GM18868 (cell line): ENCODE results near the gene LPP.

Experiments
- ATAC-seq: cut with Tn5 transposase; IDR thresholded peaks from one replicate; pipeline ENCODE4 v1.9.1; 2021; ENCODE audit warnings: mild to moderate bottlenecking, moderate library complexity; ENCODE audit not compliant: unreplicated experiment

The LPP gene

GRCh38 chr3:188168648-188169047 lies 14.7 kb downstream of the LPP start:
- ATAC-seq: no peak

- ATAC-seq: no peak
Measured at GRCh38 chr3:188169830-188170455, 16.0 kb downstream of the LPP start.

- no peak for ATAC-seq
Measured at GRCh38 chr3:188170461-188171459, 16.8 kb downstream of the LPP start.

GRCh38 chr3:188171682-188172467 lies 17.9 kb downstream of the LPP start:
- no peak for ATAC-seq

DNA sequence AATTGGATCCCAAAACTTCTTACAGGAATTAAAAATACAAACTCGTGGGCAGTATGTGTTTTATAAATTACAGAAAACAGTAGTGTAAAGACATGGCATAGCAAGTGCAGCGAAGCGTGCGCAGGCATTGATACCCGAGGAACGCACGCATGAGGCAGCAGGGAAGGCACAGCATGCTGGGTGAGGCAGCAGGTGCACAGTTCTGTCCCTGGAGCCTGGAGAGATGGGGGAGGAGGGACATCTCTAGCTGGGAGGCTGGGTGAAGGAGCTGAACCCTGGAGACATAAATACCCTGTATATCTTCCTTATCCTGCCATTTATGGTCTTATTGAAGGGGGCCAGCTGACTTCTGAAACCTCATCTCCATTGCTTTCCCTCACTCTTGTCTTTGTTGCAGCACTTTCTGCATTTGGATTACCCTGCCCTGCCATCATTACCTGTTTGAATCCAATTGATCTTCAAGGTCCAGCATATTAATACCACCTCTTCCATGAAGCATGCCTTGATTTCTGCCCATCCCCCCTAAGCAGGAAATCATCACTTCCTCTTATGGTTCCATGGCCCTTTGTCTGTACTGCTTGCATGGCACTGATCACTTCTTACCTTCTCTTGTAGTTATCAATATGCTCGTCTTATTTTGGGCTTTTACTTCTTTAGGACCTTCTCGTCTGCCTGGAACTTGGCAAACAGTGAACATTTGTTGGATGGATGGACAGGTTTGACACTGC lies 20.5 kb downstream of the LPP start:
- no peak for ATAC-seq

- no peak for ATAC-seq
Measured at GRCh38 chr3:188176476-188176875, 22.5 kb downstream of the LPP start.

DNA sequence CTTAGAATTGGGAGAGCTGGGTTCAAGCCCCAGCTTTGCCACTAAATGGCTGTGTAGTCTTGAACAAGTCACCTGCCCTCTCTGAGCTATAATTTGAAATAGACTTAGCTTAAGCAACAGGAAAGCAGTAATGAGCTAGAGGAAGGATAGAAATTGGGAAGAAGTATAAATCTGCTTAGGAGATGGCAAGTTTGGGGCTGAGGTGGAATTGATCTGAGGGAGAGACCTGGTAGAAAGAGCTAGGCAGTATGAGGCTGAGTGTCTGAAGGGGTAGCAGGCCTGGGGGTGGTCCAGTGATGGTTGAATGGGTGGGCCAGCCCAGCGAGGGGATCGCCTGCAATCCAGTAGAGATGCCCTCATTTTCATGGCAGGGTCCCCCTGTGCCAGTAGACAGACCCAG lies 22.9 kb downstream of the LPP start:
- no peak for ATAC-seq

GRCh38 chr3:188177721-188178120 lies 23.8 kb downstream of the LPP start:
- no peak for ATAC-seq

- ATAC-seq: no peak
Measured at GRCh38 chr3:188178293-188178936, 24.5 kb downstream of the LPP start.

DNA sequence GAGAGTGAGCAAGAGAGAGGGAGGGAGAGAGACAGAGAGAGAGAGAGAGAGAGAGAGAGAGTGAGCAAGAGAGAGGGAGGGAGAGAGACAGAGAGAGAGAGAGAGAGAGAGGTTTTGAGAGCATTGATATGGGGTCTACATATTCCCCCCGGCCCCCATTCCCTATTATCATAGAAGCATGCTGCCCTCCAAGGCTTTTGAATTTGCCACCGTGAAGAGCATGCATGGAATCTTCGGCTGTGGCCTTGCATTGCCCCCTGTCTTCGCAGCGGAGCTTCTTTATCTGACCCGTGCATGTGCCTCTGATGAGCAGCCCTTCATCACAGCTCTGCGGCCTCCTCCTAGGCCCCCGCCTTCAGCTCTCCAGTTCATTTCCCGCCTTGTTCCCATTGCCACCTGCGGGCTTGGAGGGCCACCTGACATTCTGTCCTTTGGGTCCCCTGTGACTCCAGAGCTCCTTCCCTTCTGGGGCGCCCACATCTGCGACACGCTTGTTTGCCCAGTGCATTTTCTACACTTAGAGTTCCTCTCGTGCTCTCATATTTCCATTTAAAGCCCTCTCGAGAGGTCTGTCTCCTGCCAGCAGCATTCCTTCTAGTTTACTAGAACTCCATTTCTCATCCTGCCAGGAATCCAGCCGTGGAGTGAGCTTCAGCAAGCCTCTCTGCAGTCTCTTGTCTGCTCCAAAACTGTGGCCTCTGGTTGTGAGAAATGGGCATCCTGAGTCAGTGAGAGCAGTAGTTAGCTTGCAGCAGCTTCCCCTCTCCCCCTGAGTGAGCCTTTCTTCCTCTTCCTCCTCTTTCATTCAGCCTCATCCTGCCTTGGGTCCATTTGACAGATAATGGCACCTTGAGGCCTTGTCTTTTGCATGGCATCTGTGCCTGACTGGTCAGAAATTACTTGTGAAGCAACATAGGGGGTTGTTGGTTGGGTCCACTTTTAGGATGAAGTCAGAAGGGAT lies 25.3 kb downstream of the LPP start:
- no peak for ATAC-seq

DNA sequence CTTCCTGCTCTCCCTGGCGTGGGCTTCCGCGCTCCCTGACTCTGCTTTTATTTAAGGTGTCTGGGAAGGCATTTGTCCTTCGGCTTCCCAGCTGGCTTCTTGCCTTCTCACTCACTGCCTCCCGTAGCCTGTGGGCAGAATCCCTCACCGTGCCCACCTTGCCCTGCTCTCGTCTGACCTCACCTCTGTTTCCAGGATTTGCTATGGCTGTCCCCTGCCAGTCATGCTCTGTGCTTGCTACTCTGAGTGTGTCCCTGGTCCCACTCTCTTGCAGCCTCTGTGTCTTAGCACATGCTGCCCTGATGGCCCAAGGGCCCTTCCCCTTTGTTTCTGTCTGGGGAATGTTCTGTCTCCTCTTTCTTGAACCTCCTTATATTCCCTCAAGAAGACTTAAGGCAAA lies 26.2 kb downstream of the LPP start:
- no peak for ATAC-seq

DNA sequence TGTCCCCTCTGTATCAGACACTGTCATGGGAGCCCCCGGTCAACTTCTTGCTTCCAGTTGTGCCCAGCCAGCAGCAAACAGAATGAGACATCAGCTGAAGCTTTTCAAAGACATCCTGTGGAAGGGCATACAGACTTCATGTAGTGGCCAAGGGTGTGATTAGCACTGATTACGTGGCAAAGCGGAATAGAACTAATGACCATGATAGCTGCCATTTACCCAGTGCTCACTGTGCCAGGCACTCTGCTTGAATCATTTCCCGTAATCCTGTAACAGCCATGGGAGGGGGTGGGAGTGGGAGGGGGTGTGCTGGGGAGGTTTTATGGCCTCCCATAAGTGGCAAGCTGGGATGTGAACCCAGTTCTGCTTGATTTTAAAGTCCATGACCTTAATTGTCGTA lies 29.5 kb downstream of the LPP start:
- ATAC-seq: no peak

DNA sequence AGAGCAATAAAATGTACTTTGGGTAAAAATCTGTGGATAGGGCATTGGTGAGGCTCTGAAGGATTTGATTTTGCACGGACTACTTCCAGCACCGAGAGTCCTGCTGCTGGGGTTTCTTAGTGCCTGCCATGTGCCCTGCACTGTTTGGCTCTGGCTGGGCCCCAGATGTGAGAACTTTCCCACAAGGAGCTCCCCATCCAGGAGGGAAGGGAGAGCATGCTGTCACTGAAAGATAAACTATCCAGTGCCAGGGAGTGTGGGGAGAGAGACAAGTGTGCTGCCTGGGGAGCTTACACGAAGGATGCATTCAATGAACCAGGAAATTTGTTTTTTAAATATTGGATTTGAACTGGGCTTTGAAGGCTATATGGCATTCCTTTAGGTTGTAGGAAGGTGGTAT lies 30.2 kb downstream of the LPP start:
- no peak for ATAC-seq

DNA sequence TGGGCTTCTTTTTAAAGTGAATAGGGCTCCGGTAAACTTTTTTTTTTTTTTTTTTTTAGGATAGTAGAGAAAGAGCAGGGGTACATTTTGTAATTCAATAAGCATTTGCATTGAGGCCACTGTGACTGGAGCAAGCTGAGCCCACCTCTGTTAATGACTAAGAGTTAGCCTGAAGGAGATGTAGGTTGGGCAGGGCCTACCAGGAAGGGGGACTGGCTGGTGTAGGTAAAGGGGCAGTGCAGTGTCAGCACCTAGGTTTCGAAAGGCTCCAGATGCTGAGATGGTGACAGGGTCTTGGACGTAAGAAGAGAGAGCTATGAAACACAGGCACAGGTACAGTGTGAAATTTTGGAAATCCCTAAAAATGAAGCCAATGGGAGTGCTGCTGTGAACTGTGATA lies 30.7 kb downstream of the LPP start:
- ATAC-seq: no peak

- no peak for ATAC-seq
Measured at GRCh38 chr3:188185717-188186251, 31.8 kb downstream of the LPP start.

DNA sequence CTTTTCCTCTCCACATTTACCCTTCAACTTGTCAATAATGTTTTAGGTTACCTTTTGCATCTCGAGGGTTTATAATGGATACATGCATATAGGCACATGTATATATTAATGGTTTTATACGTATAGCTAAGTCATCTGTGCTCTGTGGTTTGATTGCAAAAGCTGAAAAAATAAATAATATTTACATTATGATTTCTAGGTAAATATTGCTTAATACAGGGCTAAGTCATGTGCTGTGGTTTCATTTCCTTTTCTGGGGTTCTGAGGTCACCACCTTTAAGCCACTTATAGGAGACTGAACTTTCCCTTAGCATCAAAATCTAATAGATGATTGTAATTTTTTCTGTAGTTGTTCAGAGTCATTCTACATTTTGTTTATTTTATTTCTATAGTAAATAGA lies 33.1 kb downstream of the LPP start:
- ATAC-seq: no peak

DNA sequence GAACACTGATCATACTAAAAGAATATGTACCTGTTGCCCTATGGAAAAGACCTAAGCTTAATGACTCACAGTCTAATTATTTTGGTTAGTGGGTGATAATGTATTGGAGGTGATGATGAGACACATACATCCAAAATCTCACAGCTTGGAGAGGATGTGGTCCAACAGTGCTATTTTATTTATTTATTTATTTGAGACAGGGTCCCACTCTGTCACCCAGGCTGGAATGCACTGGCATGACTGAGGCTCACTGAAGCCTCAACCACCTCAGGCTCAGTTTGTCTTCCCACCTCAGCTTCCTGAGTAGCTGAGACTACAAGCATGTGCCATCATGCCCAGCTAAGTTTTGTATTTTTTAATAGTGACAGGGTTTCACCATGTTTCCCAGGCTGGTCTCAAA lies 35.0 kb downstream of the LPP start:
- ATAC-seq: no peak

GRCh38 chr3:188191460-188191859 lies 37.5 kb downstream of the LPP start:
- no peak for ATAC-seq

DNA sequence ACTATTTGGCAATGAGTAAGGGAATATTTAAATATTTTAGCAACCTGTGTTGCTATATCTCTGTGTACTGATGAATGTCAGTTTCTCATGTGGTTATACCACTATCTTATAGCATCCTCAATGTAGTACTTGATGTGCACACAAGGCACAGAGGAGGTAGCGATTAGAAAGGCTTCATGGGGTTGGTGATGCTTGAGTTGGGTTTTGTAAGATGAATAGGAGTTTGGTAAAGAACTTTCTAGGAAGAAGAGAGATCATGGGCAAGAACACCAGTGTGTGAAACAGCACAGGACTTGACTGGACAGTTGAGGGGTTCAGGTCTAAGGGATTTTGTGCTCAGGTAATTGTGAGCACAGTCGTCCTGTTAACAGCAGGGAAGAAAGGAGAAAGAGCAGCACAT lies 38.1 kb downstream of the LPP start:
- ATAC-seq: no peak
